Astrocyte of the cerebellum (primary cell): ENCODE results near the gene TCF4.

Experiments
- DNase-seq: peaks from one replicate; pipeline ENCODE4 v3.0.0-alpha.2; 2011; ENCODE audit warnings: low read depth
- H3K4me3 ChIP-seq: 2 replicates; pipeline ENCODE4 v1.5.1; 2011; ENCODE audit warnings: mild to moderate bottlenecking, low read depth, low read length, moderate library complexity
- in situ Hi-C: cut with HindIII; loops from 2 replicates; pipeline ENCODE4 v1.10.0; 2017; ENCODE audit warnings: low sequenced_read_pairs
- TF ChIP-seq, protein P1 (sequence below): IDR thresholded peaks from 2 replicates; pipeline ENCODE4 v1.5.1; 2012; ENCODE audit warnings: low read length, low read depth, moderate library complexity, mild to moderate bottlenecking; ENCODE audit errors: missing control alignments

Gene TCF4

DNA sequence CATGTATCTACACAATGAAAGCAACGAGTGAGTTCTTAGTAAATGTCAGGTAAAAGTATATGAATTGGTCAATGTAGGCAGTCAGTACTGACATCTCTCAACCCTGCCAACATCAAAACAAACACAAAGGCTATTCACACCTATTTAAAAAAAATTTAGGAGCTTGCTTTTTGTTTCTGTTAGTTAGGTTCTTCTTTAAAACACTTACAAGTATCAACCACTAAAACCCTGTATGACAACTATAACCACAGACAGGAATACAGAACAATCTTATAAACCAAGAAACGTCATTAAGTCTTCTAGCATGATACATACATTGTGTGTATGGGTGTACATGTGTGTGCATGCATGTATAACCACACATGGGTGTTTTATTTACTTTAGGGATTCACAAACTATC, 131.0 kb downstream of the TCF4 start:
- in situ Hi-C loops, result no loop called here
- no peak overlapping the region for H3K4me3 ChIP-seq
- TF ChIP-seq, protein P1, sequence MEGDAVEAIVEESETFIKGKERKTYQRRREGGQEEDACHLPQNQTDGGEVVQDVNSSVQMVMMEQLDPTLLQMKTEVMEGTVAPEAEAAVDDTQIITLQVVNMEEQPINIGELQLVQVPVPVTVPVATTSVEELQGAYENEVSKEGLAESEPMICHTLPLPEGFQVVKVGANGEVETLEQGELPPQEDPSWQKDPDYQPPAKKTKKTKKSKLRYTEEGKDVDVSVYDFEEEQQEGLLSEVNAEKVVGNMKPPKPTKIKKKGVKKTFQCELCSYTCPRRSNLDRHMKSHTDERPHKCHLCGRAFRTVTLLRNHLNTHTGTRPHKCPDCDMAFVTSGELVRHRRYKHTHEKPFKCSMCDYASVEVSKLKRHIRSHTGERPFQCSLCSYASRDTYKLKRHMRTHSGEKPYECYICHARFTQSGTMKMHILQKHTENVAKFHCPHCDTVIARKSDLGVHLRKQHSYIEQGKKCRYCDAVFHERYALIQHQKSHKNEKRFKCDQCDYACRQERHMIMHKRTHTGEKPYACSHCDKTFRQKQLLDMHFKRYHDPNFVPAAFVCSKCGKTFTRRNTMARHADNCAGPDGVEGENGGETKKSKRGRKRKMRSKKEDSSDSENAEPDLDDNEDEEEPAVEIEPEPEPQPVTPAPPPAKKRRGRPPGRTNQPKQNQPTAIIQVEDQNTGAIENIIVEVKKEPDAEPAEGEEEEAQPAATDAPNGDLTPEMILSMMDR, result no peak
- DNase-seq, result no peak

DNA sequence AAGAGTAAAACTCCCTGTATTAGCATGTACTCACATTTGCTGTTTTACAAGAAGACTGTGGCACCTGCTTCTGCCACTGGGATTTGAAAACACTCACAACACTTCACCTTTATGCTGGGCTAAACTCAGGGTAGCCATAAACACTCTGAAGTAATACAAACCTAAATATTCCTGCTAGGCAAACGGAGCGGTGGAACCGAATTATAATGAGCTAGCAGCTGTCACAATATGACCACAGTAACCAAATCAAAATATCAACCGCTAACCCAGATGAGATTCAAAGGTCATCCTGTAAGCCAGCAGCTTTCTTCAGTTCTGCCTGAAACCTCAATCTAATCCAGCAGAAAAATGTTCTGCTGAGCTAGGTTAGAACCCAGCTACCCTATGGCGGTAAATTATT, 132.1 kb downstream of the TCF4 start:
- no peak overlapping the region for H3K4me3 ChIP-seq
- in situ Hi-C loops, result no loop called here
- DNase-seq, result peak; percentile 16
- TF ChIP-seq, protein P1, result no peak

DNA sequence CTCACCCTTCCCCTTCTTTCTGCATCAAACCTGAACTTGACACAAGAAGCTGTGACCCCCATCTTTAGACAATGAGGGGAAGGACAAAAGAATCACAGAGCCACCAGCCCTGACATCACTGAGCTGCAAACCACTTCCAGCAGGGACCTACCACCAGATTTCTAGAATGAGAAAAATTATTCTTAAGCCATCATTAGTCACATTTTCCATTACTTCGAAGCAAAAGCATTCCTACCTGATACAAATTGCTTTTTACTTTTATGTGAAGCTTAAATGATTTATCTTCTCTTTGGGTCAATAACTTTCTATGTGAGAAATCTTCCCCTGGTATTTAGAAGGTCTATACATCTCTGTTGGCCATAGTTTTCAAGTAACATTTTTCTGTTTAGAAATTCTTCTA, 134.8 kb downstream of the TCF4 start:
- no peak for DNase-seq
- TF ChIP-seq, protein P1, result no peak
- in situ Hi-C loops, result no loop called here
- no peak overlapping the region for H3K4me3 ChIP-seq

DNA sequence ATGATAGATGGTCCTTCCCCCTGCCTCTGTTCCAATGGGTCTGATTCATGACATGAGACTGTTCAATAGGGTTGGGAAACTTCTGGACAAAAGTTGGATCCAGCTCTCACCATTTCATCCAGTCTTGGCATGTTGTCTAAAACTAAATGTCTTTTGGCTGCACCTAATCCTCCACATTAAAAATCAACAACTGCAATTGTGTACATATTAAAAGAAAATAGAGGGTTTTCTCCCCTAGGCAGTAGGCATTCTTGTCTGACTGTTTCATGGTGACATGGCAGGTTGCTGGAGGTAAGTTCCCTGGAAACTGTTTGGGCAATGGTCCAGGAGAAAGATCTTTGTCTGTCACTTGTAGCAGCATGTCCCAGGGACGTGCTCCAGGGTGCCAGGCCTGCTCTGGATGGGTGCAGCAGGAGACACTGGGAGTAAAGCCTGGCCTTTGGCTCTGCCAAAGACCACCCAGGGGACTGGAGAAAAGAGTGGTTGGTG, 135.8 kb downstream of the TCF4 start:
- TF ChIP-seq, protein P1, result no peak
- DNase-seq, result peak; percentile 13
- in situ Hi-C loops, result no loop called here
- H3K4me3 ChIP-seq, result no peak overlapping the region

DNA sequence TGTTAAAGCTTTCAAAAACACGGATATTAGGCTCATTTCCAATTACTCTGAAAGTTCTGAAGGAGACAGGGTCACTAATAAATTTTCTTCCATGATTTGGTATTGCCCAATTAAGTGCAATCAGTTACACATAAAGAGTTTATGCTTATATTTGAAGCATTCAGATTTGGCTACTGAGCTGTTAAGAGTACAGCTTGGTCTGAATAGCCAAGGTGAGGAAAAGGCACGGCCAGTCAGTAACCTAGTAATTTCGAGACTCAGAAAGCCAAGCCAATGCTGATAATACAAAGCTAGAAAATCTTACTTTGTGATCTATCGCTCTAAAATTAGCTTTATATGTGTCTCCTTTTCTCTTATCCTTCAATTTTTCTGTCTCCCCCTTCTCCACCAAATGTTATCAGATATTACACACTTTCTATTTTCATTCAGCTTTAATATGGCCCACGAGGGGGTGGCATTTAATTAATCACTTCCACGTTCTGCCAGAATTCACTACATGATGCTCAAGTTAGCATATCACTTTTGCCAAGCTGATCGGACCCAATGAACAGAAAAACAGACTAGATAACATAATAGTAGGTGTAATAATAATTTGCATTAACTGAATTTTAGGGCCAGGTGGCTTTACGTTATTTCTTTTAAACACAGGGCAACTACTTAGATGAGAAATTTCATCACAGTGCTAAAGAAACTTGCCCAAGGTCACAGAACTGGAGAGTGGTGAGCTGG, 138.4 kb downstream of the TCF4 start:
- no peak overlapping the region for H3K4me3 ChIP-seq
- DNase-seq, result no peak
- TF ChIP-seq, protein P1, result no peak
- in situ Hi-C loops, result no loop called here

DNA sequence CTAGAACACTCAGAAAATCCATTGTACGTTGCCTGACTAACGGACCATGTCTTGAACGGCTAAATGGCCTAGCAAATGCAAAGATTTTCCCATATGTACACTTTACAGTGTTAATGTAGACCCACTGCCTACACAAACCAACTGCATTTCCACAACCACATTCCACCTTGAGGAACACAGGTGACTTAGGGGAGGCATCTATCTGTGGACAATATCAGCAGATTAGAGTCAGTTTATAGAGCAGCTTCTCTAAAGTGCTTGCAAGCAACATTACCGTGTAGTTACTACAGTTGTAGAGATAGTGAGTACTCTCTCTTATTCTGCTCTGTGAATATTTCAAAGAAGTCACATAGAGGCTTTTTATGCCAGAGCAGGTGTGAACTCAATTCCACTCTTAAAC, 139.6 kb downstream of the TCF4 start:
- H3K4me3 ChIP-seq, result no peak overlapping the region
- TF ChIP-seq, protein P1, result no peak
- DNase-seq, result no peak
- in situ Hi-C loops, result no loop called here
